ENCODE data around the gene SUPT3H.
"Not testable (repeated sequence)": the region's sequence is repeated elsewhere in the genome, so short reads cannot be mapped to it uniquely, and the experiment has no call there.

Gene SUPT3H

GRCh38 chr6:45054610-45055009, 323.1 kb downstream of the SUPT3H start:
- DNase-seq (ENCODE audit: low spot score): no peak

GRCh38 chr6:45052325-45052724, 325.4 kb downstream of the SUPT3H start:
- no peak for DNase-seq (ENCODE audit: low spot score)

DNA sequence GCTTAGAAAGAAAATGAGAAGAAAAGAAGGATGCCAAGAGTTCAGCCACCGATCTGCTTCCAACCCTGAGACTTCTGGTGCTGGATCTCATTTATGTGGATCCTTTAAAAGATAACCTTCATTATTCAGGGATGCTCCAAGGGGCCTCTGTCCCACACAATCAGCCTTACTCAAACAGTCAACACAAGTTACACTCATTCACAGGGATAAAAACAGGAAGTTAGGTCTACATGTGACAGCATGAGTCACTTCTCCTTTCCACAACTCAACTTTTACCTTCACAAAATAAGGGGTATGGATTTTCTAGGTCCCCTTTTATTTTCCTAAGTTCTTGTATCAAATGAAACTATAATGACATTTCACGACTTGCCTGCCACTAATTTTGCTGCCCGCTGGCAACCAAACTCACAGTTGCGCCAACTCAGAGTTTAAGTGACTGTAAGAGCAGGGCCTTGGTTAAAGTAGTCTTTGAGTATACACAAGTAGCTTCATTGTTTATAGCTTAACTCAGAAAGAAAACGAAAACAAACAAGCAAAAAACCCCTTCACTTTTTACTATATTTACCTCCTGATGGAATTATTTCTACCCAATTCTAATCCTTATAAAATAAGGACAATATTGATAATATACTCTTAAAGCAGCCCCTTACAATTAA, 328.4 kb downstream of the SUPT3H start:
- no peak for DNase-seq (ENCODE audit: low spot score)

GRCh38 chr6:45047573-45047972, 330.2 kb downstream of the SUPT3H start:
- no peak for DNase-seq (ENCODE audit: low spot score)

DNA sequence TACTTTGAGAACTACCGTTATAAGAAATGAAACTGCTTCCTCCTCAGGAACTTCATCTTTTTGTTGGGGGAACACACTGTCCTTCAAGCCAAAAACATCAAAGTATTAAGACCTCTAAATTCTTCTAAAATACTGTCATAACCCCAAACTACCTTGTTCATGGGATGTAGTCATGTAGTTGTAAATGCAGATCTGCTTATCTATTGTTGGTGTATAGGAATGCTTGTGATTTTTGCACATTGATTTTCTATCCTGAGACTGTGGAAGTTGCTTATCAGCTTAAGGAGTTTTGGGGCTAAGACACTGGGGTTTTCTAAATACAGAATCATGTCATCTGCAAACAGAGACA, 332.5 kb downstream of the SUPT3H start:
- no peak for DNase-seq (ENCODE audit: low spot score)

GRCh38 chr6:45044510-45045252, 333.1 kb downstream of the SUPT3H start:
- DNase-seq (ENCODE audit: low spot score): no peak

- no peak for DNase-seq (ENCODE audit: low spot score)
Measured at GRCh38 chr6:45044086-45044485, 333.6 kb downstream of the SUPT3H start.

GRCh38 chr6:45042673-45043072, 335.1 kb downstream of the SUPT3H start:
- DNase-seq (ENCODE audit: low spot score): not testable (repeated sequence)

DNA sequence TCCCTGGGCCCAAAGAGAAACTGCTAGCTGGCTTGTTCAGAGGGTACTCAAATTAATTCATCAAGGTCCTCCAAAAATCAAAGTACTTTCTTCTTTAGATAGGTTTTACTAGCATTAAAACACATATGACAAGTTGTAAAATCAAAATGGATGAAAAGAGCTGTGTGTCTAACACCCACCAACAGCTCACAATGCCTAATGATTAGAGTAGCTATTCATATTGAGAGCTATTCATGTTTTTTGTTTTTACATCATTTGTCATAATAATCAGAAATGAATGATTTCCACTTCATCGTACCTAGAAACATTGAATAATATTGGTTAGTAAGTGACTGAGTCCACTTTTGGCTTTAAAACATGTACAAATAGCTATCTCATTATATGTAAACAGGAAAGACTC, 339.5 kb downstream of the SUPT3H start:
- DNase-seq (ENCODE audit: low spot score): no peak

- no peak for DNase-seq (ENCODE audit: low spot score)
Measured at GRCh38 chr6:45036103-45036502, 341.6 kb downstream of the SUPT3H start.

DNA sequence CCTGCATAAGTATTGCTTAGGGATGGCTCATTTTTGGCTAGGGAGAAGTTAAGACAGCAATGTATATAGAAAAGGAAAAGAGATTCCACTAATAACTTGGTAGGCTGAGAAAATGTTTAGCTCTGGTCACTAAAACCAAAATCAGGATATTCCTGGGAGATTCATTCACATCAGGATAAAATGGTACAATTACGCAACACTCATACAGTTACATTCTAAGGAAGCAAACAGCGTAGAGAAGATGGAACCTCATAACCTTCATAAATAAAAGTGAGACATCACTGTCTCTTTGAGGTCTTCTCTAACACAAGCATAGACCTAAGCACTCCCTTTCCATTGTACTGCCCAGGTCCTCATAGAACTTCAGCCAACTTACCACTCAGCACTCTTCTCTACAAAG, 345.3 kb downstream of the SUPT3H start:
- no peak for DNase-seq (ENCODE audit: low spot score)

DNA sequence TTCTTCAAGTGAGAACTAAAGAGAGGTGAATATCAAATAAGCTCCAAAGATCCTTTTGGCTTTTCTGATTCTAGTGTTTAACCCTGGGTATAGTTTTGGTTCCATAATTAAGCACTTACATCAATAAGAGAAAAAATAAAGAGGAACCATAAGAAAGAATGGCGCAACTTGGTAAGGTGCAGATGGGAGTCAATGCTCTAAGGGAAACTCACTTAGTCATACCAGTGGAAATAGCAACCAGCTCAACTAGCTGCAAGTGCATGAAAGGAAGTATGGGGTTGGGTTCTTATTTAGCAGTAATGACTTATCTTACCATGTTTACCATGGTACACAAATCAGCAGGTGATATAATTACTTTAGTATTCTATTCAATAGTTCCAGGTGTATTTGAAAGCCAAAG, 346.1 kb downstream of the SUPT3H start:
- no peak for DNase-seq (ENCODE audit: low spot score)

DNA sequence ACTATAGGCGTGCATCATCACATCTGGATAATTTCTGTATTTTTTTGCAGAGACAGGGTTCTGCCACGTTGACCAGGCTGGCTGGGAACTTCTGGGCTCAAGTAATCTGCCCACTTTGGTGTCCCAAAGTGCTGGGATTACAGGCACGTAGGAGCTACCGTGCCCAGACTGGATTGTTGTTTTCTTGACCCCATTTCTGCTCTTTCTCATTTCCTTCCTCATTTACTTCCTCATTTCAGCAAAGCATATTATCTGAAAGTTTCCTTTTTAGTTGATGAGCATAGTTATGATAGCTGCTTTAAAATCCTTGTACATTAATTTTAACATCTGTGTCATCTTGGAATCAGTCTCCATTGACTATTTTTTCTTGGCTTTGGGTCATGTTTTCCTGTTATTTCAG, 350.6 kb downstream of the SUPT3H start:
- DNase-seq (ENCODE audit: low spot score): no peak

DNA sequence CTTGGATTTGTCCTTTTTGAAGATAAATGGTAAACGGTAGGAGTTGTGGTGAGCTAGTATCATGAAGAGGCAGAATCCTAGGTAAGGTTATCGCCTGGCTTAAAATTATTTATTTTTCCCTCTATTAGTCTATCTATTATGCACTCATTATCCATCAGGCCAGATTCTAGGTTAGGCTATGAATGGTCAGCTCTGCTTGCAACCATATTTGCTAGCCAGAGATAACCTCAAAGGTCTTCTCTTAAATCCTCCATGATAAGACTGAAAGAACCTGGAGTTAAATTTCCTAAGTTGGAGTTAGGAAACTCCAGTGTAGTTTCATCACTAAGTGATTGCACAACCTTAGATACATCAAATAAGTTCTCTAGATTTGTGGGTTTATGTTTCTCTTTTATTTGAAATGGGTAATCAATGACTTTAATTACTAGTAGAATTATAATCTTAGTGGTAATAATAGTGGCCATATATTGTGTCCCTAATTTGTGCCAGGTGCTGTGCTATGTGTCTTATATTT, 351.7 kb downstream of the SUPT3H start:
- DNase-seq (ENCODE audit: low spot score): no peak

- no peak for DNase-seq (ENCODE audit: low spot score)
Measured at GRCh38 chr6:45024610-45025009, 353.1 kb downstream of the SUPT3H start.

DNA sequence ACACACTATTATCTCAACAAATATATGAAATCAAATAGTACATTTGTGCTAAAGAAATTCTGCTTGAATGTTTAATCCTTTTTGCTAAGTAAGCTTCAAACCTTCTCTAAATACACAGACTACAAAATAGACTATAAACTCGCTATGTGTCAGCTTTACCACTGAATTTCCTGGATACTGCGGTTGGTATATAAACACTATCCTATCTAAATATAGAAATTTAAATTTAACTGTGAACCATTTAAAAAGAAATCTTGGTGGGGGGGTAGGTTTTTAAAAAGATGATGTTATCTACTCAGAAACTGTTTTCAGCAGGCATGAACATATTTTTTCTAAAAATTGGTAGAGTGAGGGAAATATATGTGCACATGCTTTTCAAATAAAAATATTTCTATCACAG, 356.1 kb downstream of the SUPT3H start:
- no peak for DNase-seq (ENCODE audit: low spot score)

GRCh38 chr6:45012687-45013086, 365.0 kb downstream of the SUPT3H start:
- DNase-seq (ENCODE audit: low spot score): no peak

DNA sequence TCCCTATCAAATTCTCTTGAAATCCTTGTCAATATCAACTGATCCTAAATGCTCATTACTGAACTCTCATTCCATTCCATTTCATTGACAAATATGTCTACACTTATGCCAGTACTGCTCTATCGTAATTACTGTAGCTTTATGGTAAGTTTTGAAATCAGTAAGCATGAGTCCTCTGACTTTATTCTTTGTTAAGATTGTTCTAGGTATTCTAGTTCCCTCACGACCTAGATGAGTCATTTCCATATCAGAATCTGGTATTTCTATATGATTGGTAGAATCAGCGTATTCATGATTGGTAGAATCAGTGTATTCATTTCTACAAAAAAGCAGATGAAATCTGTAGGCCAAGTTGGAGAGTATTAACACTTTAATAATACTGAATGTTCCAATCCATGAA, 368.2 kb downstream of the SUPT3H start:
- DNase-seq (ENCODE audit: low spot score): no peak

DNA sequence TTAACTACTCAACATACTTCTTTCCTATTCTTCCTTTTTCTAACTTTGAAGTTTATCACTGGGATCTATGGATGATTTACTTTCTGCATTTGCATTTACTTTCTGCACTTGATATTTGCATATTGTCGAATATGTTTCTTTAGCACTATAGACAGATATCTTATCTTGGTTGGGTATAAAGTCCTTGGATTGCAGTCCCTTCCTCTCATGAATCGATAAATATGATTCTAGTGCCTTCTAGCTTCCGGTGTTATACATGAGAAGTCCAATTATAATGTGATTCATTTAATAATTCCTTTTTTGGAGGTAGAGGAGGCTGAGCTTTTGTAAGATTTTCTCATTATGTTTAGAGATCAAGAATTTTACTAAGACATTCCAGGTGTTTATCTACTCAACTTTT, 370.8 kb downstream of the SUPT3H start:
- DNase-seq (ENCODE audit: low spot score): no peak

DNA sequence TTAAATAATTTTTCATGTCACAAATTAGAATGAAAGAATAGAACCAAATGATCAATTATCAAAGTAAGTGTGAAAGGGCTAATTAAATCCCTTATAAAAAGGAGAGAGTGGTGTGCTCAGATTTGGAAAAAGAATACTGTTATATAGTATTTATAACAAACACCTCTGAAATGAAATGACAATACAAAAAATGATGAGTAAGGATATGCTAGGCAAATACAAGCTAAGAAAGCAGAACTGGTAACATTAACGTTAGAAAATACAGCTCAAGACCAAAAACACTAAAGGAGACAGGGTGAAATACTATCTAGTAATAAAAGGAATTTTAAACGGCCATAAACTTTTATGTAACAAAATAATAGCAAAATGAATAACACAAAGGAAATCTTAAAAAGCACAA, 373.8 kb downstream of the SUPT3H start:
- DNase-seq (ENCODE audit: low spot score): no peak

GRCh38 chr6:45003387-45003786, 374.3 kb downstream of the SUPT3H start:
- no peak for DNase-seq (ENCODE audit: low spot score)

GRCh38 chr6:45002390-45003105, 375.2 kb downstream of the SUPT3H start:
- no peak for DNase-seq (ENCODE audit: low spot score)

DNA sequence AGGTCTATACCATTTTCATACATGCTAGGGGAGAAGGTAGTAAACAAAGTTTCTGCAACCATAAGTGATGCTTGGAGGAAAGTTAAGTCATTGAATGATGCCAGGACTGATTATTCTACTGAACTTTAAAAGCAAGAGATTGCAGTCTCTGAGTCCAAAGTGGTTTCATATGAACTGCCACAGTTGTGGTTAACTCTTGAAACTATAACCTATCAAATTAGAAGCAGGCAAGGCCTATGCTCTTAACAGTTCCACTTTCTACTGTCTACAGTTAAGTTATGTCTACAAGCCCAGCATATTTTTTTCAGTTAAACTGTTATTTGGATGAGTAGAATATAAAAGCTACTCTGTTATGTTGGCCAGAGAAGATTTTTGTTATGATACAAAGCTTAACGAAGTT, 376.1 kb downstream of the SUPT3H start:
- DNase-seq (ENCODE audit: low spot score): no peak

Measured in AG20443 (cell line).